ENCODE results near the gene PDE6G.
"Not testable (repeated sequence)": the region's sequence is repeated elsewhere in the genome, so short reads cannot be mapped to it uniquely, and the experiment has no call there.

The PDE6G gene

GRCh38 chr17:81686614-81687013 is 30.3 kb upstream of the PDE6G start:
- no peak for DNase-seq

- no peak for DNase-seq
Measured at GRCh38 chr17:81685108-81685507, 28.8 kb upstream of the PDE6G start.

DNA sequence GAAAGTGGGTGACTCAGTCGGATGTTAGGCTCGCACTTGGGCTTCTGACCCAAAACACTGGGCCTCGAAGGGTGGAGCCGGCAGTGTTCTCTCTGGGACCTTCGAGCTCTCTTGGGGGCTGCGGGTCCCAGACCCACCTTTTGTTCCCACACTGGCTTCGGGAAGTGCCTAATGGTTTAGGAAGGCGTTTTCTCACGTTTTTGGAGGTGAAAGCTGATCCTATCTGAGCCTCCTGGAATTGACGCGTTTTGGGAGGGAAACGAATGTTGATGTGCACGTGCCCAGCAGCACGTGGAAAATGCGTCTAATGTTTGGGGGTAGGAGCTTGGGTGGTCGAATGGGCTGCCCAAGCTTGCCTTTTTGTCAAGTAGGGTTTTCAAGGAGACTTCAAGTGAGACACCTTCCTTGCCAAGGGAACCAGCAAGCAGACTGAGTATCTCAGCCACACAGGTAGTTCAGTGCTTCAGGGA is 28.1 kb upstream of the PDE6G start:
- DNase-seq = no peak

GRCh38 chr17:81683584-81684441 is 27.5 kb upstream of the PDE6G start, which contains the start of the genes ARL16 and HGS:
Gene ARL16 (minus strand): TSS chr17:81683797. CDS start chr17:81683753, 44 bp downstream.
Gene HGS (plus strand): TSS chr17:81684011. CDS start chr17:81684067, 56 bp downstream.
- peak; percentile 84 for DNase-seq

- no peak for DNase-seq
Measured at GRCh38 chr17:81683208-81683583, 26.9 kb upstream of the PDE6G start.

DNA sequence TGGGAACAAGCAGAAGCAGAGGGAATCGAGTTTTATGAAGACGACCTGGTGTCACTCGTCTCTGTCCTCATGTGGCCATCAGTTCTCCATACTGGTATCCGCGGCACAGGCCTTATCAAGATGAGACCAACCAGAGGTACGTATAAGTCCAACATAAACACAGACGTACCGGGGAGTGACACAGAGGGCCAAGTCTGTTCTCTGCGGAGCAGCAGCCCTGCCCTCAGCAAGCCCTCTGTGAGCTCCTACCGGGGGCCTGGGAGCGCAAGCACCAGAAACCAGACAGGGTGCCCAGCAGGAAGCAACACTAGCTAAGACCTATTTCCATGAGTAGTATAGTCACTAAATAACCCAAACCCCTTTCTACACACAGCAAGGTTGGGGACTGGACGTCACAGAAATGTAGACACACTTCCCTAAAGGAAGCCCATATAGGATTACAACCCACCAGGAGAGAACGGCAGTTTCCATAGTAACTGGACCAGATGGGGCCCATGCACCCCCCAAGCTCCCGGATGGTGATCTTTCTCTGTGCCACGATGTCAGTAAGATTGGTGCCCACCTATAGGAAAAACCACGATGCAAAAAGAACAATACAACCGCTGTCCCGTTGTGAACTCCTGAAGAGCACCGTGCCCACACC is 26.3 kb upstream of the PDE6G start:
- DNase-seq = no peak

DNA sequence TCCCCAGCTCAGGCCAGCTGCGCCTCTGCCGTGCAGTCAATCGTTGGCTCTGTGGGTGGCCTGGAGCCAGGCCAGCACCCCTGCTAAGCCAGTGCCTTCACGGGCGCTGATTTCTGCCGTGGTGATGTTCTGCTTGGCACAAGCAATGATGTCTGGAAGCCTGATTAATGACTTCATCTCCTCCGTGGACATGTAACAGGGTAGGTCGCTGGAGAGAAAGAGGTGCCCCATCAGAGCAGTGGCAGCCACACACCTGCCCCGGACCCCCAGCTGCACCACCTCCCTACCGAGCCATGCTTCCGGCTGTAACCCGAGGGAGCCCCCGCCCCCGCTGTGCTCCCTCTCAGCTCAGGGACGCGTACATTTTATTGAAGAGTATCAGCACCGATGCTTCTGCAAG is 25.3 kb upstream of the PDE6G start:
- DNase-seq = peak; percentile 5

GRCh38 chr17:81680150-81680549 is 23.8 kb upstream of the PDE6G start:
- no peak for DNase-seq

- no peak for DNase-seq
Measured at GRCh38 chr17:81676906-81677305, 20.6 kb upstream of the PDE6G start.

GRCh38 chr17:81675515-81676221 is 19.3 kb upstream of the PDE6G start:
- DNase-seq = not testable (repeated sequence)

- no peak for DNase-seq
Measured at GRCh38 chr17:81673561-81674258, 17.4 kb upstream of the PDE6G start.

DNA sequence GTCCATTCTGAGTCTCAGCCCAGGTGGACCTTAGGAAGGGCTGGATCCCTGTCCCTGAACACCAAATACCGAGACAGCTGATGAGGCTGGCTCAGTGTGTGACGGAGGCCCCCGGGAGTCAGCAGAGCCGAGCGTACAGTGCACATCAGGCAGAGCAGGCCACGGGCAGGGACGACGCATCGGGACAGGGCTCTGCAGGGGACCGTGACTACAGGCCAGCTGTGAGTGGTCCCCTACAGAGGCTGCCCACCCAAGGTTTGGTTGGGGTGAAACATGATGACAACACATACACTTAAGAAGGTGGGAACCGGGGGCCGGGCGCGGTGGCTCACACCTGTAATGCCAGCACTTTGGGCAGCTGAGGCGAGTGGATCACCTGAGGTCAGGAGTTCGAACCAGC is 16.6 kb upstream of the PDE6G start:
- no peak for DNase-seq

GRCh38 chr17:81672504-81672903 is 16.2 kb upstream of the PDE6G start:
- DNase-seq = no peak

- no peak for DNase-seq
Measured at GRCh38 chr17:81667754-81668153, 11.4 kb upstream of the PDE6G start.

DNA sequence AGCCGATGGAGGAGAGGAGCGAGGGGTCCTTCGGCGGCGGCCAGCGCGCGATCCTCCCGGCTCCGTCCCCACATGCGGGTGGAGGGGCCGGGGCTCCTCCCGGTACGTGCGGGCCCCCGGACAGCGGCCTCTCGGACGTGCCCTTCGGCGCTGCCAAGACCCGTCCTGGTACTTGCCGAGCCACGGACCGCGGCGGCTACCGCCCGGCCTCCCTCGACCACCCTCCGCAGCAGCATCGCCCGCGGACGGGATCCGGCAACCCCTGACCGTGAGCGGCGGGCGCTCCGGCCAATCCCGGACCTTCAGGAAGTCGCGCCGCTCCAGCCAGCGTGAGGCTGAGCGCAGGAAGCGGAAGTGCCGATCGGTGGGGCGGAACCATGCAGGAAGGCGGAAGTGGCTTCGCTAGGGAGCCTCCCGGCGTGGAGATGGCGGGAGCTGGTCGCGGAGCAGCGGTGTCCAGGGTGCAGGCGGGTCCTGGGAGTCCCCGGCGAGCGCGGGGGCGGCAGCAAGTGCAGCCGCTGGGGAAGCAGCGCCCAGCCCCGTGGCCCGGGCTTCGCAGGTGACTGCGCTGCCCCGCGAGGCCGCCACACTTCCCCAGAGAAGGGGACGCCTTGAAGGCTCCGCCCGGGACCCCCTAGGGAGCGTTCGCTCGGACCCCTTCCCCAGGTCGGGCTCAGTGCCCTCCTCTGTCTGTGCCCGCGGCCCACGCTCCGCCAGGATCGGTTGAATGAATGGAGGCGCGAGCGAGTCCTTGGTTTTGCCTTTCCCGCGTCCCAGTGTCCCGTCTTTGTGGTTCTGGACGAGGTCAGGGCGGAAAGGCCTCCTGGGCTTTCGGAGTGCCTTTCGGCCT is 10.2 kb upstream of the PDE6G start, which contains the start of the genes CCDC137 and OXLD1:
Gene CCDC137, plus strand, starts transcription at position 396 of the 850 bp plus-strand sequence. Its CDS starts 30 bp downstream, at position 426.
Gene OXLD1, minus strand, starts transcription at position 264 of the 850 bp plus-strand sequence. Its CDS starts 28 bp downstream, at position 236.
- DNase-seq = peak; percentile 65

DNA sequence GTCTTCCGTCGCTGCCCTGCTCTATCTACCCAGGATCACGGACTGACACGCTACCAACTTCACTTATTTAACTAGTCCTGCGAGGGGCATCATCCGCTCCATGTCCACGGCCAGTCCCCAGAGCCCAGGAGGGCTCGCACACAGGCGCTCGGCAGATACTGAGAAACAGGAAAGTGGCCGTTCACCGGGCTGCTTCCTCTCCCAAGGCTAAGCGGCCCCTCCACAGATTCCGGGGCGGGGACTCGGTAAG is 9.7 kb upstream of the PDE6G start:
- DNase-seq = peak; percentile 10

- DNase-seq = no peak
Measured at GRCh38 chr17:81665205-81666091, 9.1 kb upstream of the PDE6G start.

GRCh38 chr17:81664051-81664470 is 7.7 kb upstream of the PDE6G start:
- DNase-seq = no peak

- no peak for DNase-seq
Measured at GRCh38 chr17:81662002-81662401, 5.7 kb upstream of the PDE6G start.

DNA sequence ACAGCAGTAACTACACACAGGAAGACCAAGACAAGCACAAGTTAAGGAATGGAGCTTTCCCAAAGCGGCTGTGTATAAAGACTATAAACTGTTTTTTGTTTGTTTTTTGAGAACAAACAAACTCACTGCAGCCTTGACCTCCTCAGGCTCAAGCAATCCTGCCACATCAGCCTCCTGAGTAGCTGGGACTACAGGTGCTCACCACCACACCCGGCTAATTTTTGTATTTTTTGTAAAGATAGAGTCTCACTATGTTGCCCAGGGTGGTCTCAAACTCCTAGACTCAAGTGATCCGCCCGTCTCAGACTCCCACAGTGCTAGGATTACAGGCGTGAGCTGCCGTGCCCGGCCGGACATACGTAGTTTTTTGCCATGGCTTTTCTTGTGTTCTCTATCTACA is 4.1 kb upstream of the PDE6G start:
- no peak for DNase-seq

DNA sequence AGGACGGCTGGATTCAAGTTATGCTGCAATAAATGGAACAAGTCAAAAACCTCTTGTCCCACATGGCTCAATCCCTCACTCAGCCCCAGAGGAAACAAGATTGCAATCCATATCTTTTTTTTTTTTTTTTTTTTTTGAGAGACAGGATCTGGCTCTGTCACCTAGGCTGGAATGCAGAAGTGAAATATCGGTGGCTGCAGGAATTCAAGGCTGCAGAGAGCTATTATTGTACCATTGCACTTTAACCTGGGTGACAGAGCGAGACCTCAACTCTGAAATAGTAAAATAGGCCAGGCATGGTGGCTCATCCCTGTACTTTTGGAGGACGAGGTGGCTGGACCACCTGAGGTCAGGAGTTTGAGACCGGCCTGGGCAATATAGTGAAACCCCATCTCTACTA is 2.7 kb upstream of the PDE6G start:
- no peak for DNase-seq

Data from DMS79 treated with DMSO at 0.1 percent for 48 hours (cell line).